Stimulated activated CD8-positive, alpha-beta memory T cell treated with anti-CD3 and anti-CD28 coated beads, Interleukin-12 subunit alpha, Interleukin-12 subunit beta, amount 100 ng/mL, for 24 hours (primary cell): ENCODE data around the gene CTSW.
"Not testable (repeated sequence)": the region's sequence is repeated elsewhere in the genome, so short reads cannot be mapped to it uniquely, and the experiment has no call there.

Experiments used
- DNase-seq: peaks from one replicate; pipeline ENCODE4 v3.0.0-alpha.2; 2020; ENCODE audit errors: extremely low read depth

The CTSW gene, protein sequence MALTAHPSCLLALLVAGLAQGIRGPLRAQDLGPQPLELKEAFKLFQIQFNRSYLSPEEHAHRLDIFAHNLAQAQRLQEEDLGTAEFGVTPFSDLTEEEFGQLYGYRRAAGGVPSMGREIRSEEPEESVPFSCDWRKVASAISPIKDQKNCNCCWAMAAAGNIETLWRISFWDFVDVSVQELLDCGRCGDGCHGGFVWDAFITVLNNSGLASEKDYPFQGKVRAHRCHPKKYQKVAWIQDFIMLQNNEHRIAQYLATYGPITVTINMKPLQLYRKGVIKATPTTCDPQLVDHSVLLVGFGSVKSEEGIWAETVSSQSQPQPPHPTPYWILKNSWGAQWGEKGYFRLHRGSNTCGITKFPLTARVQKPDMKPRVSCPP

DNA sequence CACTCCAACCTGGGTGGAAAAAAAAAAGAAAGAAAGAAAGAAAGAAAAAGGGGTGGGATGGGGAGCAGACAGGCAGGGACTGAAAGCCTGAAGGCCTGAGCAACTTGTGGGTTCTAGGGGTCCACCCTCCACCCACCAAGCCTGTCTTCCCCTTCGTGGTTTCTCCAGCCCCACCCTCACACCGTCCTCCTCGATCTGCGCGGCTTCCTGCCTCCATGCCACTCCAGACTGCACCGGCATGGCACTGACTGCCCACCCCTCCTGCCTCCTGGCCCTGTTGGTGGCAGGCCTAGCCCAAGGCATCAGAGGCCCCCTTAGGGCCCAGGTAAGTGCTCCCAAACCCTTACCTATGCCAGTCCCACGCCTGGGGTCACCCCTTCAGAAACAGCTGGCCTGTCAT is at the start of gene CTSW:
Gene CTSW (plus strand): TSS at position 221 of the 400 bp plus-strand sequence. CDS start 18 bp downstream, at position 239.
- DNase-seq: no peak

DNA sequence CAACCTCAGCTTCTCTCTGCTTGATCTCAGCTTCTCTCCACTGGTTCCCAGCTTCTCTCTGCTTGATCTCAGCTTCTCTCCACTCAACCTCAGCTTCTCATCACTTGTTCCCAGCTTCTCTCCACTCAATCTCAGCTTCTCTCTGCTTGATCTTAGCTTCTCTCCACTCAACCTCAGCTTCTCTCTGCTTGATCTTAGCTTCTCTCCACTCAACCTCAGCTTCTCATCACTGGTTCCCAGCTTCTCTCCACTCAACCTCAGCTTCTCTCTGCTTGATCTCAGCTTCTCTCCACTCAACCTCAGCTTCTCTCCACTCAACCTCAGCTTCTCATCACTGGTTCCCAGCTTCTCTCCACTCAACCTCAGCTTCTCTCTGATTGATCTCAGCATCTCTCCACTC is 47.4 kb upstream of the CTSW start:
- DNase-seq: not testable (repeated sequence)

DNA sequence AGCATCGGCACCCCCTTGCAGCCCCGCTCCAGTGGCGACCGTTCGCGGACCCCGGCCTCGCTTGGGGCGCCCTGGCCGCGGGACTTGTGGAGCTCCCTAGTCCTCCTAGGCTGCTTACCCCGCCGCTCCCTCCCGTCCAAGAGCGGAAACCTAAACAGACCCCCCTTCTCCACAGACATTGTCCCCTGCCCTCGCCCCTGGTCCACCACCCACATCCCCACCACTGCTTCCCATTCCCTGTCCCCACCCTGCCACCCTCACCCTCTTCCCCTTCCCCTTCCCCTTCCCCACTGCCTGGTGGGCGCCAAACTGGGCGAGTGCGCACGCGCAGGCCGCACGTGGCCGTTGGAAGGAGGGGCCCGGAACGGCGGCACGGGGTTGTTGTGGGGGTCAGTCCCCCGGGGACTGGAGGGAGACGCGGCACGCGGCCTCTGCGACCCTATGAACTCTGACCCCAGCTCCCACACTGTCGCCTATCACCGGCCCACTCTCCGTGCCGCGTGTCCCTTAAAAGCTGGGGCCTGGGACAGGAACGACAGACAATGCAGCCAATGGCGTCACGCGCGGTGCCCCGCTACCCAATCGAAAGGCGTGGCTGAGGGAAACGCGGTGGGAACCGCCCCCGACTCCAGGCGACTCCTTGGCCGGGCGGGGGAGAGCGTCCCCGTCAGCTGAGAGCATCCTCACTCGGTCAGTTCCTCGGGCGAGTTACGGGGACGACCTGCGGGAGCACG is 46.2 kb upstream of the CTSW start, which contains the start of gene SNX32:
Gene SNX32 (plus strand): TSS at position 667 of the 734 bp plus-strand sequence. CDS start 103 bp downstream, outside the sequence.
- DNase-seq: peak; percentile 89

DNA sequence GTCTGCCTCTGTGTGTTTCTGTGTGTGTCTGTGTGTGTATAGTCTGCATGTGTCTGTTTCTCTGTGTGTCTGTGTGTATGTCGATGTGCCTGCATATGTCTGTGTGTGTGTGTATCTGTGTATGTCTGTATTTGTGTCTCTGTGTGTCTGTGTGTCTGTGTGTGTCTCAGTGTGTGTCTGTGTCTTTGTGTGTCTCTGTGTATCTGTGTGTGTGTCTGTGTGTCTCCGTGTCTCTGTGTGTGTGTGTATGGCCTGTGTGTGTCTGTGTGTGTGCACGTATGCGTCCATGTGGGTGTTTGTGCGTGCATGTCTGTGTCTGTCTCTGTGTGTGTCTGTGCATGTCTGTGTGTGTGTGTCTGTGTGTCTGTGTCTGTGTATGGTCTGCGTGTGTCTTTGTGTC is 45.4 kb upstream of the CTSW start:
- no peak for DNase-seq

DNA sequence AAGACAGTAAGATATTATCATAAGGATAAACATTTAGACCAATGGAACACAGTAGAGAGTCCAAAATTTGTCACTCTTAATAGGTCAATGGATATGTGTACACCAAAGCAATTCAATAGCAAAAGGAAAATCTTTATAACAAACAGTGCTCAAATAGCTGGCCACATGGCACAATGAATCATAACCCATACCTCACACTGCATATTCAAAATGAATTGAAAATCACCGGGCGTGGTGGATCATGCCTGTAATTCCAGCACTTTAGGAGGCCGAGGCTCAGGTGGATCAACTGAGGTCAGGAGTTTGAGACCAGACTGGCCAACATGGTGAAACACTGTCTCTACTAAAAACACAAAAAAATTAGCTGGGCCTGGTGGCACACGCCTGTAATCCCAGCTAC is 37.5 kb upstream of the CTSW start:
- DNase-seq: no peak

DNA sequence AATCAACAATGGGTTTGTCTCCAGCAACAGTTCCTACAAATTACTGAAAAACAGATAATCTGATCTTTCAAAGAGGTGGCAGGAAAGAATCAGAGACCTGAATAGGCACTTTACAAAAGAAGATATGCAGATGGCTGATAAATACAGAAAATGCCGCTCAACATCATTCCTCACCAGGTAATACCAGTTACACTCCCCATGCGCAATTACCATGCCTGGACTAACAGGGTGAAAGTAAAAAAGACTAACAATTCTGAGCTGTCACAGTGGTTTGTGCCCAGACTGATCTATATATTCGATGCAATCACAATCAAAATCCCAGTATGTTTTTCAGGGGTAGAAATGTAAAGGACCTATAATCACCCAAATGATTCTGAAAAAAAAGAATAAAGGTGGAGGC is 35.8 kb upstream of the CTSW start:
- no peak for DNase-seq

DNA sequence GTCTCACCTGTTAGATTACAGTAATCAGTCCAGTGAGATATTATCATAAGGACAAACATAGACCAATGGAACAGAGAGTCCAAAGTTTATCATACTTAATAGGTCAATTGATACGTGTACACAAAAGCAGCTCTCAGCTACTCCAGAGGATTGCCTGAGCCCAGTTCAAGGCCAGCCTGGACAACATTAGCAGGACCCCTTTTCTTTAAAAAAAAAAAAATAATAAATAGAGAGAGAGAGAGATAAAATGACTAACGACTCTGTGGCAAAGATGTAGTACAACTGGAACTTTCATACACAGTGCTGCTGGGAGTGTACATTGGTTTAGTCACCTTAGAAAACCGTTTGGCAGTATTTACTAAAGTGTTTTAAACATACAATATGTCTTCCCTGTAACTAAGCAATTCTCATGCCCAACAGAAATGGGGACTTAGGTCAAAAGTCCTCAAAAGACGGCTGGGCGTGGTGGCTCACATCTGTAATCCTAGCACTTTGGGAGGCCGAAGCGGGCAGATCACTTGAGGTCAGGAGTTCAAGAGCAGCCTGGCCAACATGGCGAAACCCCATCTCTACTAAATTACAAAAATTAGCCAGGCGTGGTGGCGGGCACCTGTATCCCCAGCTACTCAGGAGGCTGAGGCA is 35.3 kb upstream of the CTSW start:
- no peak for DNase-seq

DNA sequence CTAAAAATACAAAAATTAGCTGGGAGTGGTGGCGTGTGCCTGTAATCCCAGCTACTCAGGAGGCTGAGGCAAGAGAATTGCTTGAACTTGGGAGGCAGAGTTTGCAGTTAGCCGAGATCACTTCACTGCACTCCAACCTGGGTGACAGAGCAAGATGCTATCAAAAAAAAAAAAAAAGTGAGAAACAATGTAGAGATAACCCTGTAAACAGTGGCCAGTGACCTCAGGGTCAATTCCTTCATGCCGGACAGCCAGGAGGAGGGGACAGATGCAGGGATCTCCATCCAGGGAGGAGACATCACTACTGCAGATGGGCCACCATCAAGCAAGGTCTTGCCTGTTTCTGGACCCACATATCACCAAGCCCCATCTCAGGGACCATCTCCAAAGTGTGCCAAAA is 31.9 kb upstream of the CTSW start:
- DNase-seq: no peak

DNA sequence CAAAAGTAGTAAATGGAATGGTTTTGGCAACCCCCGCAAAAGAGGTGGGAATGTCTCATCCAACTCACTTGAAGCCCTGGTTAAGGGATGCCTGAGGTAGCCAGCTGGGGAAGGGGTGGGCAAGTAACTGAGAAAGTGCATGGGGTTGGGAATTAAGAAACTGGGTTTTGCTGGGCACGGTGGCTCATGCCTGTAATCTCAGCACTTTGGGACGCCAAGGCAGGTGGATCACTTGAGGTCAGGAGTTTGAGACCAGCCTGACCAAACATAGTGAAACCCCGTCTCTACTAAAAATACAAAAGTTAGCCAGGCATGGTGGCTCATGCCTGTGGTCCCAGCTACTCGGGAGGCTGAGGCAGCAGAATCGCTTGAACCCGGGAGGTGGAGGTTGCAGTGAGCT is 30.9 kb upstream of the CTSW start:
- not testable (repeated sequence) for DNase-seq

DNA sequence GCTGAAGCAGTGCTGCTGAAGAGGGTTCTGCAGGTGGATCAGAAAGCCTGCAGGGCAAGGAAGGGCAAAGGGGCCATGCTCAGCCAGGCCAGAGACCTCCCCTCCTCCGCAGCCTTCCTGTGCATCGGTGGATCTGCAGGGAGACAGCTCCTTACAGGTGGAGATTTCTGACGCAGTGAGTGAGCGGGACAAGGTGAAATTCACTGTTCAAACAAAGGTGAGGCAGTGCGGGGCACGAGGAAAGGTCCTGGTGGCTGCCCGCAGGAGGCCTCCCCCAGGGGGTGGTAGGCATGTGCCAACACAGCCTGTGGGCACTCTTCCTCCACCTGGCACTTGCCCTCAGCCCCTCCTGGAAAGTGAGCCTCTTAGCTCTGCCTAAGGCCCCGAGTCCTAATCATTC is 30.3 kb upstream of the CTSW start:
- no peak for DNase-seq

DNA sequence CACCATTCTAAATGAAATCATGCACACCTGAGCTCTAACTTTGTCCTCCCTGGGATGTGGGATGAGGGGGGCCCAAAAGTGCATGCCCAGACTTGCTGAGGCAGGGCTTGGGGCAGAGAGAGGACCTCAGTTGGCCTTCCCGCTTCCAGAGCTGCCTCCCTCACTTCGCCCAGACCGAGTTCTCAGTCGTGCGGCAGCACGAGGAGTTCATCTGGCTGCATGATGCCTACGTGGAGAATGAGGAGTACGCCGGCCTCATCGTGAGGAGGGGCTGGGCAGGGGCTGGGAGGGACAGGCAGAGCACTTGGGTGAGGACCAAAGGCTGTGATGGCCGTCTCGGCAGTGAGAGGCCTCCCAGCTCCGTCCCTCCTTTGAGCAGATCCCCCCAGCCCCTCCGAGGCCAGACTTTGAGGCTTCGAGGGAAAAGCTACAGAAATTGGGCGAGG is 29.8 kb upstream of the CTSW start:
- DNase-seq: no peak

DNA sequence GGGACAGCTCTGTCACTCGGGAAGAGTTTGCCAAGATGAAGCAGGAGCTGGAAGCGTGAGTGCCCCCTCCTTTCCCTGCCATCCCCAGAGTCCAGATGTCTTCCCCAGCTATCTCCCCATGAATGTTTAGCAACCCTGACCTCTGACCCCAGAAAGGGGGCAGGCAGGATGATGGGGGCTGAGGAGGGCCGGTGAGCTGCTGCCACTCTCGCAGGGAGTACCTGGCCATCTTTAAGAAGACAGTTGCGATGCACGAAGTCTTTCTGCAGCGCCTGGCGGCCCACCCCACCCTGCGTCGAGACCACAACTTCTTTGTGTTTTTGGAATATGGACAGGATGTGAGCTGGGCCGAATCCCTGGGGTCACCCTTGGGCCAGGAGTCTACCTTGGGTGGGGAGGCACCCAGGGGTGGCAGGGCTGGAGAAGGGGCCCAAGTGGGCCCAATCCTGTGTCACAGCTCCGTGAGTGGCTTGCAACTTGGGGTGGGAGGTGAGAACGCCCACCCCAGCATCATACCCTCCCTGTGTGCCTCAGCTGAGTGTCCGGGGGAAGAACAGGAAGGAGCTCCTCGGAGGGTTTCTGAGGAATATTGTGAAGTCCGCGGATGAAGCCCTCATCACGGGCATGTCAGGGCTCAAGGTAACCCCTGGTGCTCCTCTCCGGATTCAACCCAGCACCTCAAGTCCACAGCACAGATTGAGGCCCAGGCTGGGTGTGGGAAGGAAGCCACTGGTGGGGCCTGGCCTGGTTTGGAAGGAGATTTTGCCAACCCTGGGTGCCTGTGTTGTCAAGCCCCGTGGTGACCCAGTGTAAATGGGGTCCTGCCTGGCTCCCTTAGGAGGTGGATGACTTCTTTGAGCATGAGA is 29.2 kb upstream of the CTSW start:
- no peak for DNase-seq

DNA sequence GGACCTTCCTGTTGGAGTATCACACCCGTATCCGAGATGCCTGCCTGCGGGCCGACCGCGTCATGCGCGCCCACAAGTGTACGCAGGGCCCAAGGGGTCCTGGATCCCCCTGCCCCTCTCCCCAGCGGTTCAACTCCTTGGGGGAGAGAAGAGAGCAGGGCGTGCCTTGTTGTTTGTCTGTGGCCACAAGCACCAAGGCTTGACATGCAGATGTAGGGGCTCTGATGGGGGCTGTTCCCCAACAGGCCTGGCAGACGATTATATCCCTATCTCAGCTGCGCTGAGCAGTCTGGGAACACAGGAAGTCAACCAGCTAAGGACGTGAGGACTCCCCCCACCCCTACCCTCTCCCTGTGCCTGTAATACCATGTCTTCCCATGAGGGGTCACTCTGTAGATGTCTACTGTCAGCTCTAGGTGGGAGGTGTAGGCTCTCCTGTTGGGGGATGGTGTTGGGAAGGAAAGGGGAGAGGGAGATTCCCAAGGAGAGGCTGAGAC is 28.5 kb upstream of the CTSW start:
- no peak for DNase-seq

DNA sequence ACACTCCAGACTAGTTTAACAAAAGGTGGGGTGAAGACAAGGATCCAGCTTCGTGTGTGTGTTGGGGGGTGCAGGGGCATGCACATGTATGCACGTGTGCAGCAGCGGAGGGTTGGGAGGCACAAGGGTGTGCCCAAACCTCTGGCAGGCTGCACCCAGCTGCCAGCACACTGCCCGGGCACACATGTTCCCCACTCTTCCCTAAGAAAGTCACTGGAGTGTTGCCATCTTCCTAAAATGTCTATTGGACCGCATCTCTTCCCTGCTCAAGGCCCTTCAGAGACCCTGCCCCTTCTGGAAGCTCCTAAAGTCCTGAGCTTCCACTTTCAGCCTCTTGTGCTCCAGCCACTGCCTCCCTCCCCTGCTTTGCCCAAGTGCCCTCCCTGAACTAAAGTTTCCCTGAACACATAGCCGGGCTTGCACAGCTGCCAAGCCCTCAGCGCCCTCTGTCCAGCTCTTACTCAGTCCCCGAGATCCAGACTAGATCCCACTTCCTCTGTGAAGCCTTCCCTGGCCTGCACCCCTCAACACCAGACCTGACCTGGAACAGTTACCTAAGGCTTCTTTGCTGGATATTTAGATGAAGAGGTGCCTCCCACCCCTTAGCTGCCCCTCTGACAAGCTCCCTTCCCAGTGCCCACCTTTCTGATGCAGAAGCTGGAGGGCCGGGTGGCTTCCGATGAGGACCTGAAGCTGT is 27.7 kb upstream of the CTSW start:
- DNase-seq: no peak

DNA sequence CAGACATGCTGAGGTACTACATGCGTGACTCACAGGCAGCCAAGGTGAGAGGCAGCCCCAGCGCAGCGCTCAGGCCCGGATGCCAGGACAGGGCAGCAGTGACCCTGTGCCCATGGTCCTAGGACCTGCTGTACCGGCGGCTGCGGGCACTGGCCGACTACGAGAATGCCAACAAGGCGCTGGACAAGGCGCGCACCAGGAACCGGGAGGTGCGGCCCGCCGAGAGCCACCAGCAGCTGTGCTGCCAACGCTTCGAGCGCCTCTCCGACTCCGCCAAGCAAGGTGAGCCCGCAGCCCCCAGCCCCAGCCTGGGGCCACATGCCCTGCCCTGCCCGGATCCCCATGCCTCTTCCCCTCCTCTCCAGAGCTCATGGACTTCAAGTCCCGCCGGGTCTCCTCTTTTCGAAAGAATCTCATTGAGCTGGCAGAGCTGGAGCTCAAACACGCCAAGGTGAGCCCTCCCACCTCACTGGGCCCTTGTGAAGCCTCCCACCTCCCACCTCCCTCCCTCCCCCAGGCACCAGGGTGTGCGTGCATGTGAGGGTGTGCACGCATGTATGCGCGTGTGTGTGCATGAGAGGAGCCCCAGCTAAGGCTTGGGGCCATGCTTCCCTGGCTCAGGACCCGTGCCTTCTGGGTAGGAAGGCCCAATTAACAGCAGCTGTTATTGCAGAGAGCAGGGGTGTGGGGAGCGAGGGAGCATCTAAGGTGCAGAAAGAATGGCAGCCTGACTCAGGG is 27.0 kb upstream of the CTSW start:
- no peak for DNase-seq

DNA sequence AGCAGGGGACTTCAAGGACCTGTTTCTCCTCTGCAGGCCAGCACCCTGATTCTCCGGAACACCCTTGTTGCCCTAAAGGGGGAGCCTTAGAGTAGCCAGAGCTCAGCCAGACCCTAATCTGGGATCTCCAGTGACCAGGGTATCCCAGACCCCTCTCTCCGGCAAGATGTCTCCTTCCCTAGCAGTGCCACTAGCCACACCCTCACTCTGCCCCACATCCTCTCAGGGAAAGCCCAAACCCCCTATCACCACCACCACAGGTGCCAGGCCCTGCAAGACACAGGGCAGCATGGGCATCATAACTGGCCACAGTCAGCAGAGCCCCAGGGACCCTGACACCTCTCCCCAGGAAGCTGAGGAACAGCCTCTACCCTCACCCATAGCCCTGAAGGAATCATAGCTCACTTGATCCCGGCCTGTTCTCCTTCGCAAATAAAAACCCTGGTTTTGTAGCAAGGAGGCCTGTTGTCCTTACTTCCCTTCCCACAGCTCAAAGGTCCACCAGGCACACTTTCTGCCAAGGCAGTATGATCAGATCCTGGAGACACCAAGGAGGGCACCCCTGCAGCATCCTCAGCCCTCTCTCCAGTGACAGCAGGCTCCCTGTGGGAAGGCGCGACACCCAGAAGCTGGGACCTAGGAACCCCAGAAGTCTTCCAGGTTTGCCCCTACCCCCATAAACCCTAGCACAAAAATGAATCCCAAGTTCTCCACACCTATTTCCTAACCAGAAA is 26.2 kb upstream of the CTSW start:
- no peak for DNase-seq

DNA sequence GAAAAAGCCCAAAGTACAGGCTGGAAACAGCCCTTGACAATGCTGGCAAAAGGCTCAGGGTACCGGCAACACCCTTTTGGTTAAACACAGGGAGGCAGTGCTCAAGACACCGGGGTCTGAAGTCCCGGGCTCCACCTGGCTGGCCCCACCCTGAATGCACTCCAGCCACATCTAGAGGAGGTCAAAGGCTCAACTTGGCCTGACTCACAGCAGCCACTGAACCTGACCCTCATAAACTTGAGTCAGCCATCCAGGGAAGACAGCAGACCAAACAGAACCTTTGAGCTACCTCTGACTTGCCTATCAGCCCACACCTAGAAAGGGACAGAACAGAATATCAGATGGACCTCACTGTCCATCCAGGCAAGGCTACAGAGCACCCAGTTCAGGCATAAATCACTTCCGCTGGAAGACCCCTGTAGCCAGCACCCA is 25.5 kb upstream of the CTSW start:
- no peak for DNase-seq

DNA sequence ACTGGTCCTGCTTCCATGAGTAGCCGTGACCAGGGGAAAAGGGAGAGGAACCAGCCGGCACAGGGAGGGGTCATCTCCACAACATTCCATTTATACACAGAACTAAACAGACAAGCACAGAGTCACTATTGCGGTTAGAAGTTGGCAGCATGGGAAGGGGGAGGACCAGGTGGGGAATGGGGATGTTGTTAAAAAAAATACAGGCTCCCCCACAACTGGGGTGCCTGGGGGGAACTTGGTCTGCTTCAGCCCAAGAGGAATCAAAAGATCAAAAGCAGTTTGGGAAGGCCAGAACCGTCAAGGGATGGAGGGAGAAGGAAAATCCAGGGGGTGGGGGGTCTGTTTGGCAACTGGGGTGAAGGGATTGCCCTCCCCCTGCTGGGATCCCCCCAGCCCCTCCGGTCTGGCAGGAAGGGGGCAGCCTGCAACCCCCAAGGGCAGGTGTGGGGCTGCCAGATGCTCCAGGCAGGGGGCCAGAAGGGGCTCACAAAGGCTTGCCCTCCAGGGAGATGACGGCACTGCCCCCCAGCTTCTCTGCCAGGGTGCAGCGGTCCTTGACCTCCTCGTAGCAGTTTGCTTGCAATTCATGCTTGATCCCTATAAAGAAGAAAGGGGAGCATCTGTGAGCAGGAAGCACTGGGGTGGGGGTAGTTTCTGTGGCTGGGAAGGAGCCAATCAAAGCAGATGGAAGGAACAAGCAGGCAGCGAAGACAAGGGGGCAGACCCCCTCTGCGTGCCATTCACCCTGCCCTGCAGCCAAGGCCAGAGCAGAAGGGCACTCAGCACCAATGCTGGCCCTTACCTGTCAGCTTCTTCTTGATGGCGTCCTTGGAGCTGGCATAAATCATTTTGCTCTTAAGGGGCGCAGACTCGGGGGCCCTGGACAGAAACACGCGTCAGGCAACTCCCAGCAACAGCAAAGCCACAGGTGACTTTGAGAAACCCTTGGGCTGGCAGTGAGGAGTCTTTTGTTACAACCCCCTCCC is 24.5 kb upstream of the CTSW start:
- DNase-seq: no peak
